ENCODE results near the gene B4GALT1.

DNA sequence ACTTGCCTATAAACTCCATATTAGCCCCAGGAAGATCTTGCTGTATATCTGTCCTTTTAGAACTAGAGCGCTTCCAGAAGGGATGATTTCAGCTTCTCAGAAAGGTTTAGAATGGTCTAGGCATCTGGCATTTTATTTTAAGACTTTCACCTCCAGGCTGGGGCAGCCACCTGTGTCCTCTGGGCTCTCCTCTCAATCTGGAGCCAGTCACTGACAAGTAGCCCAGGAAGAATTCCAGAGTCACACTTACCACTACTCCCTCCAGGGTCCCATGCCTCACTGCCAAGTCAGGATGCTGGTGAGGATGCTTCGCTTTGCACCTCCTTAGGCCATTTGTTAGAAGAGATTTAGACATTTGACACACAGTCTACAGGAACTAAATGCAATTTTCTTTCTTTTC is 20.8 kb downstream of the B4GALT1 start:
- no peak for TF ChIP-seq POLR2A (IDR thresholded peaks at IDR 0.05; ENCODE audit: low read length)
- no peak for TF ChIP-seq GATA1 (IDR thresholded peaks at IDR 0.05; ENCODE audit: low read depth, low read length)
